GM18873 (cell line): ENCODE results near the gene CDC42.
"Not testable (repeated sequence)": the region's sequence is repeated elsewhere in the genome, so short reads cannot be mapped to it uniquely, and the experiment has no call there.

ENCODE experiments used
- ATAC-seq: cut with Tn5 transposase; IDR thresholded peaks from one replicate; pipeline ENCODE4 v1.9.1; 2021; ENCODE audit warnings: mild to moderate bottlenecking, moderate library complexity, moderate number of reproducible peaks; ENCODE audit not compliant: unreplicated experiment, low FRiP score

The CDC42 gene

GRCh38 chr1:22034834-22035233 is 17.7 kb upstream of the CDC42 start:
- ATAC-seq, result not testable (repeated sequence)

GRCh38 chr1:22037520-22037919 is 15.0 kb upstream of the CDC42 start:
- no peak for ATAC-seq

- ATAC-seq, result no peak
These were observed 14.5 kb upstream of the CDC42 start for GRCh38 chr1:22038036-22038435.

- ATAC-seq, result peak; percentile 96
These were observed 12.8 kb upstream of the CDC42 start for GRCh38 chr1:22039594-22040285.

- ATAC-seq, result no peak
These were observed 12.3 kb upstream of the CDC42 start for GRCh38 chr1:22040286-22040623.

- no peak for ATAC-seq
These were observed 11.0 kb upstream of the CDC42 start for GRCh38 chr1:22041505-22041904.

GRCh38 chr1:22043198-22043769 is 9.2 kb upstream of the CDC42 start:
- no peak for ATAC-seq

GRCh38 chr1:22044690-22045420 is 7.7 kb upstream of the CDC42 start:
- no peak for ATAC-seq

GRCh38 chr1:22045604-22046228 is 6.8 kb upstream of the CDC42 start:
- ATAC-seq, result no peak

GRCh38 chr1:22048351-22049192 is 3.9 kb upstream of the CDC42 start:
- no peak for ATAC-seq

GRCh38 chr1:22050330-22050729 is 2.2 kb upstream of the CDC42 start:
- ATAC-seq, result no peak

GRCh38 chr1:22051607-22052114 is 848 bp upstream of the CDC42 start:
- ATAC-seq, result no peak

GRCh38 chr1:22053017-22053860 is 730 bp downstream of the CDC42 start:
- no peak for ATAC-seq

GRCh38 chr1:22053861-22054770 is 1.6 kb downstream of the CDC42 start:
- no peak for ATAC-seq

GRCh38 chr1:22055463-22055862 is 3.0 kb downstream of the CDC42 start:
- no peak for ATAC-seq

- no peak for ATAC-seq
These were observed 3.5 kb downstream of the CDC42 start for GRCh38 chr1:22056043-22056442.

- no peak for ATAC-seq
These were observed 4.4 kb downstream of the CDC42 start for GRCh38 chr1:22056936-22057335.

GRCh38 chr1:22057861-22058260 is 5.4 kb downstream of the CDC42 start:
- ATAC-seq, result no peak
